Chondrocyte (in vitro differentiated cells): Measurements from ENCODE around the gene C18orf54. TPM values are rescaled to one million over a fixed set of nuclear protein-coding genes. Genes with fewer than 3 reads are reported as not detected.
"Not testable (repeated sequence)": the region's sequence is repeated elsewhere in the genome, so short reads cannot be mapped to it uniquely, and the experiment has no call there.

Experiments used
- DNase-seq: peaks from one replicate; pipeline ENCODE4 v3.0.0; 2021; ENCODE audit warnings: mixed read lengths, low spot score
- H3K27ac Mint-ChIP-seq: one replicate; pipeline ENCODE4 v1.8.0; 2021; ENCODE audit warnings: mild to moderate bottlenecking, moderate library complexity, mixed read lengths; ENCODE audit not compliant: unreplicated experiment
- H3K27me3 Mint-ChIP-seq: 2 replicates; pipeline ENCODE4 v1.8.0; 2021; ENCODE audit warnings: low read depth, mixed read lengths
- H3K36me3 Mint-ChIP-seq: 2 replicates; pipeline ENCODE4 v1.8.0; 2021; ENCODE audit warnings: low read depth, mixed read lengths
- H3K4me1 Mint-ChIP-seq: 2 replicates; pipeline ENCODE4 v1.8.0; 2021; ENCODE audit warnings: low read depth, mild to moderate bottlenecking, mixed read lengths
- H3K4me3 Mint-ChIP-seq: one replicate; pipeline ENCODE4 v1.8.0; 2021; ENCODE audit warnings: mild to moderate bottlenecking, moderate library complexity, mixed read lengths; ENCODE audit not compliant: unreplicated experiment
- H3K9me3 Mint-ChIP-seq: 2 replicates; pipeline ENCODE4 v1.8.0; 2021; ENCODE audit warnings: low read depth, mixed read lengths
- CTCF ChIP-seq: fragments of 200-600 bp; sonication (generic); IDR thresholded peaks from 2 replicates; pipeline ENCODE4 v1.5.0; 2021; ENCODE audit warnings: antibody characterized with exemption, mild to moderate bottlenecking, moderate library complexity
- total RNA-seq: library from RNA; stranded (reverse); gene quantifications from 3 replicates; pipeline ENCODE4 v1.2.1, GENCODE V29; 2021

The C18orf54 gene
- total RNA-seq, 1 donor from 2014 or later = 4.3 TPM

- no peak overlapping the region for H3K4me3 Mint-ChIP-seq
- H3K27ac Mint-ChIP-seq = no peak overlapping the region
- TF ChIP-seq CTCF = no peak
- H3K9me3 Mint-ChIP-seq = no peaks in the 10 kb centered on the region
- DNase-seq = no peak
- H3K36me3 Mint-ChIP-seq = no peaks in the 10 kb centered on the region
- H3K27me3 Mint-ChIP-seq = no peaks in the 10 kb centered on the region
- no peaks in the 10 kb centered on the region for H3K4me1 Mint-ChIP-seq
Observed at GRCh38 chr18:54378057-54378456, 20.4 kb downstream of the C18orf54 start.

- Mint-ChIP-seq H3K9me3 (no peaks in the 10 kb centered on the region), H3K27me3 (no peaks in the 10 kb centered on the region), H3K4me3 (no peak overlapping the region), H3K36me3 (no peaks in the 10 kb centered on the region), H3K27ac (no peak overlapping the region), H3K4me1 (no peaks in the 10 kb centered on the region)
- TF ChIP-seq CTCF = no peak
- DNase-seq = no peak
Observed at GRCh38 chr18:54381640-54382039, 23.9 kb downstream of the C18orf54 start.

DNA sequence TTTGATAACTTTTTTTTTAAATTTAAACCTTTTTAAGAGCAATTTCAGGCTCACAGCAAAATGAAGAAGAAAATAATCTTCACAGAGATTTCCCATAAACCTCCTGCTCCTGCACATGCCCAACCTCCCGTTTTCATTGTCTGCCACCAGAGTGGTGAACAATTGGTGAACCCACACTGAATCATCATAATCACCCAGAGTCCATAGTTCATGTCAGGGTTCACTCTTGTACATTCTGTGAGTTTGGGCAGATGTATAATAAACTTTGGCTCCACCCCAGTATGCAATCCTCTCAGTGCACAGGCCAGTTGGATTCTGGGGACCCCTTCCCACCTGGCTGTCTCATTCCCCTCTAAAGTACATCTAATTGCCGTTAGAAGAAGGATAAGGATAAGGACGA lies 24.4 kb downstream of the C18orf54 start:
- no peak overlapping the region for H3K27ac Mint-ChIP-seq
- H3K9me3 Mint-ChIP-seq = no peaks in the 10 kb centered on the region
- DNase-seq = no peak
- no peaks in the 10 kb centered on the region for H3K27me3 Mint-ChIP-seq
- no peak overlapping the region for H3K4me3 Mint-ChIP-seq
- H3K4me1 Mint-ChIP-seq = no peaks in the 10 kb centered on the region
- H3K36me3 Mint-ChIP-seq = no peaks in the 10 kb centered on the region
- no peak for TF ChIP-seq CTCF

GRCh38 chr18:54382733-54383252 lies 25.1 kb downstream of the C18orf54 start:
- Mint-ChIP-seq H3K9me3 (no peaks in the 10 kb centered on the region), H3K4me1 (peaks cover 2% of the 10 kb centered on the region), H3K36me3 (no peaks in the 10 kb centered on the region), H3K27ac (no peak overlapping the region), H3K27me3 (no peaks in the 10 kb centered on the region), H3K4me3 (no peak overlapping the region)
- no peak for TF ChIP-seq CTCF
- DNase-seq = no peak

DNA sequence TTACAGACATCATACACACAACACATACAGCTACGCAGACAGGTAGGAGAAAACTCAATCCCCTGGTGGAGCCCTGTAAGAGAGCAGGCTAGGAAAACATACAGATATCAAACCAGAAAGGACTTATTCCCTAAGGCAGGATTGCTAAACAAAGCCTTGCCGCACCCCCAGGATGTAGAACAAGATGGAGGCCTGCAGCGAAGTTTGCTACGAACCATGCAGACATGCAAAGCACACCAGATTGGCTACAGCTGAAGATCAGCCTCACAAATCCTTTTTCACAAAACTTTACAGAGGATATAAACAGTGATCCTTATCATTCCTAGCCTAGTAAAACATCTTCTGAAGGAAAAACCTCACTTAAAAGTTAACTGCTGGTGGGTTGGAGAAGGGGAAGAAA lies 28.3 kb downstream of the C18orf54 start:
- no peaks in the 10 kb centered on the region for H3K27me3 Mint-ChIP-seq
- no peak overlapping the region for H3K27ac Mint-ChIP-seq
- no peaks in the 10 kb centered on the region for H3K9me3 Mint-ChIP-seq
- peaks cover 24% of the 10 kb centered on the region for H3K4me1 Mint-ChIP-seq
- H3K36me3 Mint-ChIP-seq = no peaks in the 10 kb centered on the region
- DNase-seq = no peak
- H3K4me3 Mint-ChIP-seq = no peak overlapping the region
- TF ChIP-seq CTCF = no peak

DNA sequence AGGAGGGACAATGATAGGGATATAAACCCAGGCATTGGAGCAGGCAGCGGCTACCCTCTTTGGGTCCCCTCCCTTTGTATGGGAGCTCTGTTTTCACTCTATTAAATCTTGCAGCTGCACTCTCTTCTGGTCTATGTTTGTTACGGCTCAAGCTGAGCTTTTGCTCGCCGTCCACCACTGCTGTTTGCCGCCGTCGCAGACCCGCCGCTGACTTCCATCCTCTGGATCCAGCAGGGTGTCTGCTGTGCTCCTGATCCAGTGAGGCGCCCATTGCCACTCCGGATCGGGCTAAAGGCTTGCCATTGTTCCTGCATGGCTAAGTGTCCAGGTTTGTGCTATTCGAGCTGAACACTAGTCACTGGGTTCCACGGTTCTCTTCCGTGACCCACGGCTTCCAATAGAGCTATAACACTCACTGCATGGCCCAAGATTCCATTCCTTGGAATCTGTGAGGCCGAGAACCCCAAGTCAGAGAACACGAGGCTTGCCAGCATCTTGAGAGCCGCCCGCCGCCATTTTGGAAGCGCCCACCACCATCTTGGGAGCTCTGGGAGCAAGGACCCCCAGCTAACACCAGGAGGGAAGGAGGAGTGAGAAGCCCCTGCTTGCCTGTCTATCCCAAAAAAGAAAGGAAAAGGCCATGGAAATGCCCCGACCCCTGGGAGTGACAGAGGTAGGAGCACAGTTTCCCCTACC lies 29.2 kb downstream of the C18orf54 start:
- not testable (repeated sequence) for H3K4me3 Mint-ChIP-seq, H3K27ac Mint-ChIP-seq, H3K9me3 Mint-ChIP-seq, H3K27me3 Mint-ChIP-seq, DNase-seq, H3K36me3 Mint-ChIP-seq
- peaks cover 24% of the 10 kb centered on the region for H3K4me1 Mint-ChIP-seq
